OCI-LY3 (cell line): Measurements from ENCODE around the gene SENP5.
A peak's percentile ranks its signal among the peaks of the same experiment; 100 is the strongest.
"Not testable (repeated sequence)": the region's sequence is repeated elsewhere in the genome, so short reads cannot be mapped to it uniquely, and the experiment has no call there.

ENCODE experiments used
- H2AFZ ChIP-seq: fragments of 200-600, 300-600 bp; shearing (Covaris generic); 2 replicates; pipeline ENCODE4 v1.6.0; 2014; ENCODE audit warnings: antibody characterized with exemption, low read depth, low read length
- H3K27ac ChIP-seq: fragments of 200-600, 300-600 bp; sonication (generic); 2 replicates; pipeline ENCODE4 v1.5.1; 2014; ENCODE audit warnings: mild to moderate bottlenecking, low read length, moderate library complexity, mixed read lengths
- H3K27me3 ChIP-seq: fragments of 200-600, 300-600 bp; sonication (generic); 2 replicates; pipeline ENCODE4 v1.6.1; 2014; ENCODE audit warnings: low read depth, low read length, mixed read lengths
- H3K36me3 ChIP-seq: fragments of 200-600, 300-600 bp; sonication (generic); replicated peaks from 2 replicates; pipeline ENCODE3; 2014; ENCODE audit warnings: low read depth, low read length, mixed read lengths
- H3K4me1 ChIP-seq: fragments of 300-600, 200-600 bp; sonication (generic); 2 replicates; pipeline ENCODE4 v1.6.1; 2014; ENCODE audit warnings: low read length, mixed read lengths
- H3K4me2 ChIP-seq: fragments of 200-600, 300-600 bp; sonication (generic); 2 replicates; pipeline ENCODE4 v1.6.1; 2014; ENCODE audit warnings: low read length, mixed read lengths
- H3K4me3 ChIP-seq: fragments of 300-600, 200-600 bp; sonication (generic); 2 replicates; pipeline ENCODE4 v1.5.1; 2014; ENCODE audit warnings: antibody characterized with exemption, mild to moderate bottlenecking, low read length, moderate library complexity
- H3K79me2 ChIP-seq: fragments of 300-600, 200-600 bp; shearing (Covaris generic); 2 replicates; pipeline ENCODE4 v1.6.1; 2014; ENCODE audit warnings: mild to moderate bottlenecking, low read length, mixed read lengths
- H3K9ac ChIP-seq: fragments of 300-600, 200-600 bp; shearing (Covaris generic); 2 replicates; pipeline ENCODE4 v1.6.0; 2014; ENCODE audit warnings: mild to moderate bottlenecking, low read length, moderate library complexity
- H3K9me3 ChIP-seq: fragments of 200-600, 300-600 bp; shearing (Covaris generic); 2 replicates; pipeline ENCODE4 v1.6.1; 2014; ENCODE audit warnings: low read length, mixed read lengths; ENCODE audit not compliant: insufficient read depth
- H4K20me1 ChIP-seq: fragments of 200-600, 300-600 bp; sonication (generic); 2 replicates; pipeline ENCODE4 v1.6.1; 2016; ENCODE audit warnings: low read length, mixed read lengths; ENCODE audit not compliant: insufficient read depth
- CTCF ChIP-seq: fragments of 200-600, 300-600 bp; sonication (generic); IDR thresholded peaks from 2 replicates; pipeline ENCODE4 v1.5.1; 2014; ENCODE audit warnings: antibody characterized with exemption, low read length, low read depth
- EZH2phosphoT487 ChIP-seq: fragments of 200-600 bp; shearing (Covaris generic); IDR thresholded peaks from 2 replicates; pipeline ENCODE4 v1.6.1; 2018; ENCODE audit warnings: antibody characterized with exemption, mixed run types, low read depth

SENP5 gene

GRCh38 chr3:196942226-196942914 is 74.7 kb downstream of the SENP5 start, which contains the start of gene NCBP2:
Gene NCBP2, minus strand, starts transcription at chr3:196942528. Its CDS starts 25 bp downstream, at chr3:196942503.
- H3K4me2 ChIP-seq, result peak within 1 kb of the TSS; percentile 97
- H3K36me3 ChIP-seq, result peaks cover 24% of the 10 kb centered on the region
- peak within 1 kb of the TSS; percentile 84; the same call in 1 of the 2 replicates for H2AFZ ChIP-seq
- H3K27me3 ChIP-seq, result no peaks in the 10 kb centered on the region
- H3K27ac ChIP-seq, result peak within 1 kb of the TSS; percentile 81
- peak within 1 kb of the TSS; percentile 93 for H3K4me3 ChIP-seq
- no peaks in the 10 kb centered on the region for H3K9me3 ChIP-seq
- H3K79me2 ChIP-seq, result peaks cover 69% of the 10 kb centered on the region
- 0 out of 2 replicates have a peak, but pooled peaks cover 4% of the 10 kb centered on the region for H4K20me1 ChIP-seq
- H3K9ac ChIP-seq, result peak within 1 kb of the TSS; percentile 94
- peaks cover 23% of the 10 kb centered on the region for H3K4me1 ChIP-seq
- TF ChIP-seq CTCF (peak; percentile 45), EZH2phosphoT487 (no peak)

DNA sequence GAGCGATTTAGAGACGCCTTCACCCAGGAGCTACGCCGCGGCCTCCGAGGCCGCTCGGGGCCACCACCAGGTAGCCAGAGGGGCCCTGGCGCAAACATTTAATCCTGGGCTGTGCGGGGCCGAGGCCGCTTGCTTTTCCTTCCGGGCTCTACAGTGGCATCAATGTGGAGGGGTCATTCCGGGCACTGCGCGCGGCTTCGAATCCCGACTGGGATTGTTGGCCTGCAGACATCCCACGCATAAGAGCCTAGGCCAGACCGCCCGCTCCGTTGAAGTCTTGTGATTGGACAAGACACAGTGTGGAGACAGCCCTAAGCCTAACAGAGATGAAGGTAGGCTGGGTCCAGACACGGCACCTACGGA is 75.2 kb downstream of the SENP5 start:
- Histone ChIP-seq H3K79me2 (peaks cover 64% of the 10 kb centered on the region), H3K4me1 (peaks cover 23% of the 10 kb centered on the region), H3K9ac (peak overlapping the region; percentile 81), H3K27me3 (no peaks in the 10 kb centered on the region), H3K36me3 (peaks cover 19% of the 10 kb centered on the region), H4K20me1 (0 out of 2 replicates have a peak, but pooled peaks cover 4% of the 10 kb centered on the region), H3K4me3 (peak overlapping the region; percentile 93), H3K4me2 (peak overlapping the region; percentile 90), H2AFZ (0 out of 2 replicates have a peak overlapping the region, but pooled peaks have one; percentile 14), H3K27ac (peak overlapping the region; percentile 33), H3K9me3 (no peaks in the 10 kb centered on the region)
- TF ChIP-seq CTCF, result no peak
- TF ChIP-seq EZH2phosphoT487, result no peak

DNA sequence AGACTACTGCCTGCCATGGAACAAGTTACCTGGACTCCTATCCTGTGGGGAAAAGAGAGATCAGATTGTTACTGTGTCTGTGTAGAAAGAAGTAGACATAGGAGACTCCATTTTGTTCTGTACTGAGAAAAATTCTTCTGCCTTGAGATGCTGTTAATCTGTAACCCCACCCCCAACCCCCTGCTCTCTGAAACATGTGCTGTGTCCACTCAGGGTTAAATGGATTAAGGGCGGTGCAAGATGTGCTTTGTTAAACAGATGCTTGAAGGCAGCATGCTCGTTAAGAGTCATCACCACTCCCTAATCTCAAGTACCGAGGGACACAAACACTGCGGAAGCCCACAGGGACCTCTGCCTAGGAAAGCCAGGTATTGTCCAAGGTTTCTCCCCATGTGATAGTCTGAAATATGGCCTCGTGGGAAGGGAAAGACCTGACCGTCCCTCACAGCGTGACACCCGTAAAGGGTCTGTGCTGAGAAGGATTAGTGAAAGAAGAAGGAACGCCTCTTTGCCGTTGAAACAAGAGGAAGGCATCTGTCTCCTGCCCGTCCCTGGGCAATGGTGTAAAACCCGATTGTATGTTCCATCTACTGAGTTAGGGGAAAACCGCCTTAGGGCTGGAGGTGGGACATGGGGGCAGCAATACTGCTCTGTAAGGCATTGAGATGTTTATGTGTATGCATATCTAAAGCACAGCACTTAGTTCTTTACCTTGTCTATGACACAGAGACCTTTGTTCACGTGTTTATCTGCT is 76.5 kb downstream of the SENP5 start:
- H3K79me2 ChIP-seq, result peaks cover 54% of the 10 kb centered on the region

DNA sequence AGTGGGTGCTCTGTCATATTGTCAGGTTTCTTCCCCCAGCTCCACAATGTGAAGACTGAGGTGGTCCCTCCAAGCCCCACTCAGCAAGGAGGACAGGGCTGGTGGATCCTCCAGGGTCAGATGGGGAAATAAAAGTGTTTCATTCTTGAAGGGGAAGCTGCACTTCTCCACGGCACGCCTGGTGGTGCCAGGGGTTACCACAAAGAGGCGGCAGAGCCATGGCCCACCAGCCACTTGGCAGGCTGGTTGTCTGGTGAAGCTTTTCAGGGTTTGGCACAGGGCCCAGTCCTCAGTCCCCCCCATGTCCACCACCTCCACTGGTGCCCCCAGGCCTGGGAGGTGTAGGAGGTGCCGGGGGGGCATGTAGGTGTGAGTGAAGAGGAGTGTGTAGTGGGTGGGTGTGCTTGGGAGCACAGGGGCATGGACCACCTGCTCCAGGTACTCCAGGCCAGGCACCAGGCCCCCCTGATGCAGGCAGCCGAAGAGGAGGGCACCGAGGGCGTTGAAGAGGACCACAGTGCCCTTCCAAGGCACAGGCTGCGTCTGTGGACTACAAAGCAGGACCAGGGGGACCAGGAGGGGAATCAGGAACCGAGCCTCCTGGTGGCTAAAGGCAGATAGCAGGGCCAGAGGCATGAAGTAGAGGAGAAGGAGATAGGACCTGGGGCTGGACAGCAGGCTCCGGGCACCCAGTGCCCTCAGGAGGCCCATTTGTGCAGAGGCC is 79.6 kb downstream of the SENP5 start:
- TF ChIP-seq EZH2phosphoT487, result no peak
- no peak for TF ChIP-seq CTCF
- H3K79me2 ChIP-seq, result peaks cover 23% of the 10 kb centered on the region
- H3K27me3 ChIP-seq, result no peaks in the 10 kb centered on the region
- no peak overlapping the region for H2AFZ ChIP-seq
- no peak overlapping the region for H3K4me2 ChIP-seq
- peaks cover 4% of the 10 kb centered on the region for H3K36me3 ChIP-seq
- no peak overlapping the region for H3K9ac ChIP-seq
- no peak overlapping the region for H3K27ac ChIP-seq
- no peaks in the 10 kb centered on the region for H3K9me3 ChIP-seq
- 0 out of 2 replicates have a peak, but pooled peaks cover 4% of the 10 kb centered on the region for H4K20me1 ChIP-seq
- H3K4me1 ChIP-seq, result peaks cover 7% of the 10 kb centered on the region
- no peak overlapping the region for H3K4me3 ChIP-seq

More for the DNA sequence above, 76.5 kb downstream of the SENP5 start:
- not testable (repeated sequence) for H2AFZ ChIP-seq, H3K27me3 ChIP-seq, H3K27ac ChIP-seq, H3K36me3 ChIP-seq, H3K9ac ChIP-seq, H3K9me3 ChIP-seq, H4K20me1 ChIP-seq, H3K4me3 ChIP-seq
- Histone ChIP-seq H3K4me2 (0 out of 2 replicates have a peak overlapping the region, but pooled peaks have one; percentile 90), H3K4me1 (peaks cover 23% of the 10 kb centered on the region)
